Choroid plexus epithelial cell (primary cell): ENCODE results near the gene ERMAP.

Experiments
- DNase-seq: peaks from one replicate; pipeline ENCODE4 v3.0.0-alpha.2; 2010; ENCODE audit warnings: low read depth
- H3K4me3 ChIP-seq: 2 replicates; pipeline ENCODE4 v1.5.1; 2011; ENCODE audit warnings: low read depth, mild to moderate bottlenecking, control low read depth, low read length, moderate library complexity
- CTCF ChIP-seq: conservative IDR thresholded peaks from 2 replicates; pipeline ENCODE4 v1.5.1; 2011; ENCODE audit warnings: low read depth, mild to moderate bottlenecking, control low read depth, inconsistent platforms, low read length, moderate library complexity

ERMAP gene

GRCh38 chr1:42841440-42842147, 24.7 kb downstream of the ERMAP start:
- TF ChIP-seq CTCF = no peak
- no peak overlapping the region for H3K4me3 ChIP-seq
- DNase-seq = no peak

- TF ChIP-seq CTCF = no peak
- peak; percentile 19 for DNase-seq
These were observed 27.7 kb downstream of the ERMAP start for GRCh38 chr1:42844592-42845140.

GRCh38 chr1:42845193-42845592, 28.3 kb downstream of the ERMAP start:
- no peak overlapping the region for H3K4me3 ChIP-seq
- DNase-seq = no peak
- no peak for TF ChIP-seq CTCF

More at GRCh38 chr1:42844592-42845140, 27.7 kb downstream of the ERMAP start:
- H3K4me3 ChIP-seq = no peak overlapping the region

- no peak for DNase-seq
- TF ChIP-seq CTCF = no peak
- peak overlapping the region; percentile 89 for H3K4me3 ChIP-seq
These were observed 28.9 kb downstream of the ERMAP start for GRCh38 chr1:42845866-42846256.

- DNase-seq = peak; percentile 99
- peak within 1 kb of the TSS; percentile 89 for H3K4me3 ChIP-seq
- peak; percentile 61 for TF ChIP-seq CTCF
These were observed 29.6 kb downstream of the ERMAP start, which contains the start of gene ZNF691 for GRCh38 chr1:42846257-42847110. Gene ZNF691 (plus strand): TSS chr1:42846613. CDS start chr1:42849659, 3,046 bp downstream.

- no peak for DNase-seq
- no peak for TF ChIP-seq CTCF
- H3K4me3 ChIP-seq = peak overlapping the region; percentile 89
These were observed 30.2 kb downstream of the ERMAP start for GRCh38 chr1:42847111-42847595.
